TTC549 (cell line): Measurements from ENCODE around the gene NF1.
A peak's percentile ranks its signal among the peaks of the same experiment; 100 is the strongest.

Experiments used
- FAIRE-seq: peaks from 2 replicates; lab custom pipeline; 2012; peaks lifted over from hg19 to GRCh38; lab: Jason Lieb, UNC

Gene NF1

DNA sequence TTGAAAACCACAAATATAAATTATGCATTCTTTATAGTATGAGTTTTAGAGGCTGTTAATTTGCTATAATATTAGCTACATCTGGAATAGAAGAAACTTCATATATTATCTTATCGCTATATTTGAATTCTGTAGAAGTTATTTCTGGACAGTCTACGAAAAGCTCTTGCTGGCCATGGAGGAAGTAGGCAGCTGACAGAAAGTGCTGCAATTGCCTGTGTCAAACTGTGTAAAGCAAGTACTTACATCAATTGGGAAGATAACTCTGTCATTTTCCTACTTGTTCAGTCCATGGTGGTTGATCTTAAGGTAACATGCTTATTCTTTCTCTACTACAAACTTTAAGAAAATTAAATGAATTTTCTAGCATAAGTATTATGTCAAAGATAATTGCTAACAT, 105.5 kb downstream of the NF1 start:
- peak; percentile 34 for FAIRE-seq

- no peak for FAIRE-seq
These were observed 108.2 kb downstream of the NF1 start for GRCh38 chr17:31202968-31203367.

- peak; percentile 74 for FAIRE-seq
These were observed 116.7 kb downstream of the NF1 start for GRCh38 chr17:31211352-31212012.

GRCh38 chr17:31216031-31216751, 121.4 kb downstream of the NF1 start:
- peak; percentile 94 for FAIRE-seq

GRCh38 chr17:31224366-31224765, 129.6 kb downstream of the NF1 start:
- FAIRE-seq = no peak

DNA sequence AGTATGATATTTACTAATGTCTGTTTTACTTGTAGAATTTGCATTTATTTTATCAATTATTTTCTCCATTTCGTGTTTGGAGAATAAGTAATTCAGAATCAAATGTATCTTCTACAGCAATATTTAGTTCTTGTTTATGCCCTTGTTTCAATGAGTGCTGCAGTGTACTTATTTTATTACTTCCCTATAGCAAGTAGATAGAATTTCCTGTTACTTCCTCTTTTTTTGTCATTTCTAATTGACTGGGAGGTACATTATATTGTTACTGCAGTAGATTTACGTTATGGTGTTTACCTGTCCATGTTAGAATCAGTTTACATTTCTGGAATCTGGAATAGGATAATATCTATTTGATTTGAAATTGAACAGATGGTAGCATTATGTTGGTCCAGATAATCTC, 131.1 kb downstream of the NF1 start:
- FAIRE-seq = no peak

- FAIRE-seq = no peak
These were observed 131.6 kb downstream of the NF1 start for GRCh38 chr17:31226373-31226772.

DNA sequence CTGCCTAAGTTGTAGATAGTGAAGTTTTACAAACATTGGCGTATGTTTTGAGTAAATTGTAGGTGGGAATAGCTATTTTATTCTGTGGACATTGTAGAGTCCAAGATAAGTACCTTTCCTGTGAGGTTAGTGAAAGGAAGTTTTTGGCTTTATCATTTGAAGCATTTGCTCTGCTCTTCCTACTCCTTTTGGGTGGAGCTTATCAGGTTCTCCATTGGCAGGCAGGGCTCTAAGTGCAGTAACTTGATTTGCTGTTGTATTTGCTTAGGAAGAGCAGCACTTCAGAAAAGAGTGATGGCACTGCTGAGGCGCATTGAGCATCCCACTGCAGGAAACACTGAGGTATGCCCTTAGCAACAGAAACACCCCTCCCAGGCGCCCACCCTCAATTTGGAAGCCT, 132.2 kb downstream of the NF1 start:
- no peak for FAIRE-seq

DNA sequence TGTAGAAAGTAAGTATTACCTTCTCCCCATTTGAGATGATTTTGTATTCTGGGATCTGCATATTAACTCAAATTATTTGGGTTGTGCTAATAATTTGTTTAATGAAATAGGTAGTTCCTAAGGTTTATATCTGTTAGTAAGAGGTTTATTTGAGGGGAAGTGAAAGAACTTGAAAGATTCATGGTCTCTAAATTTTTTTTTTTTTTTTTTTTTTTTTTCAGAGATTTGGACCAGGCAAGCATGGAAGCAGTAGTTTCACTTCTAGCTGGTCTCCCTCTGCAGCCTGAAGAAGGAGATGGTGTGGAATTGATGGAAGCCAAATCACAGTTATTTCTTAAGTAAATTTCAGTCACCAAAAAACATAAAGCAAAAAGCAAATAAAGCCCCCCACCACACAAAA, 137.1 kb downstream of the NF1 start:
- no peak for FAIRE-seq

GRCh38 chr17:31235110-31235509, 140.3 kb downstream of the NF1 start:
- FAIRE-seq = no peak

GRCh38 chr17:31236137-31236536, 141.4 kb downstream of the NF1 start:
- no peak for FAIRE-seq

DNA sequence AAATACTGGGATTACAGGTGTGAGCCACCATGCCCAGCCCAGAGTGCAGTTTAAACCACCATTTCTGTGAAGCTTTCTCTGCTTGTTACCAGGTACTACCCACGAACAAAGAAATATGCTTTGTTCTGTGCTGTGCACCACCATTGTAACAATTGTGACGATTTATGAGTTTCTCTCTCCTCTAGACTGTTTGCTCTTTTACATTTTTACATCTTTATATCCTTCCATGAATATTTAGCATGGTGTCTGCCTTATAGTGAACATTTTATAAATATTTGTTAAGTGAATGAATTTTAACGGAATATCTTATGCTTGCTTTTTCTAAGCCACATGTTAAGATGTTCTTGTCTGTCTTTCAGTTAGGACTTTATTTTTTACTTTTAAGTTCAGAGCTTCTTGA, 141.9 kb downstream of the NF1 start:
- no peak for FAIRE-seq

- FAIRE-seq = no peak
These were observed 146.3 kb downstream of the NF1 start for GRCh38 chr17:31241116-31241515.

- no peak for FAIRE-seq
These were observed 154.4 kb downstream of the NF1 start for GRCh38 chr17:31248986-31249834.

DNA sequence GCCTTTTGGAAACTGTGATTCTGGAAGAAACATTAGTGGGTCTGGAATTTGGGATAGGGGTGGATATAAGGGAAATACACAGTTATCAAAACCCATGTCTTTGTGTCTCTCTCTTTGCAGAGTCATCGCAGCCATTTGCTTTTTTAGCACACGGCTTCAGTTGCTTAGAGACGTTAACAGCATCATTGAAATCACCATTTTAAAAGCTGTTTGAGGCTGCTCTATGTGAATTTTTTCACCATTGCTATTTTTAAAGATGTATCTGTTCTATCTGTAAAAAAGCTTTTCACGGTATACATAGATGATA, 155.0 kb downstream of the NF1 start:
- FAIRE-seq = no peak

DNA sequence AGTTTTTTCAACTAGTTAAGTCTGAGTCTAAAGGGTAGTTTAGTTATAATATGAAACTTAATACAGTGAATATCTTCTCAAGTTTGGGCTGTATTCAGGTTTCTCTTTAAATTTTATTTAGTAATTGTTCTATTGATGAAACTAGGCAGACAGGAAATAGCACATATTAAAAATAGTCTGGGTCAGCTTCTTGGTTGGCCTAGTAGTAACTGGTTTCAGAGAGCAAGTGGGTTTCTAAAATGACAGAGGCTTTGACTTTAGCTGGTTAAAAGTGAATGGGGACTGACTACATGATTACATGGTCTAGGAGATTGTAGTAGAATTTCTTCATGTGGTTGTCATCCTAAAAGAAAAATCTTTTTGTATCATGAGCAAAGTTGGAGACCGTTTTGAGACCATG, 155.5 kb downstream of the NF1 start:
- no peak for FAIRE-seq

DNA sequence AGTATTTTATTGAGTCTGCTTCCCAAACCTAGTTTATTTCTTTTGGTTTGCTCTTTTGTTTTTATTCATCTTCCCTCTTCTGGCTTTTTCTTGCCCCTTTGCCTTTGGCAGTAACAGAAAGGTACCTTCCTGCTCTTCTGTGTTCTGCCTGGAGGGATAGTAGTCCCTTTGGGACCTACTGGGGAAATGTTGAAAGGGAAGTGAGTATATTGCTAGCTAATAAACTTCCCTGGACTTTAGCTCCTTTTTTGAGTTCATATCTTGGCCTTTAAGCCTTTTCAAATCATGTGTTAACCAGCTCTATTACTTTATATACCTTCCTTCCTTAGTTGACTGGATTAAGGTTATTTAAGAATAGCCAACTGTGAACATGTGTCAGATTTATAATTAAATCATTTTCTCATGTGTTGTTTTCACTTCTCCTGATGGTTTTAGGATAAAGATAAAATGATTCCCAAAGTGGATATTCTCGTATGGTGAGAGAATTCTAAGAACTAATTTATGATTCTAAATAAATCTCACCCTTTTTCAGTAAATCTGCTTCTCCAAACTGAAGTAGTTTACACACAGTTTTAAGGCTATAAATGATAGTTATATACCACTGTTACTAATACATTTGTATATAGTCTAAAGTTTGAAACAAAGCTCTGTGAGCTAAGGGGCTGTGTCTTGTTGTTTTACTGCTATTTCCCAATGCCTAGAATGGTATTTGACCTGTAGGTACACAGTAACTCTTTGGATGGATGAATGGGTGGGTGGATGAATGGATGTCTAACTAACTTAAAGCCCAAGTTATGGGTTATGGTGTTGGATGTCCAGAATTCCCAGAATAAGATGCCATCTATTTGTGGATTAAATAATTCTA, 156.6 kb downstream of the NF1 start:
- FAIRE-seq = no peak

DNA sequence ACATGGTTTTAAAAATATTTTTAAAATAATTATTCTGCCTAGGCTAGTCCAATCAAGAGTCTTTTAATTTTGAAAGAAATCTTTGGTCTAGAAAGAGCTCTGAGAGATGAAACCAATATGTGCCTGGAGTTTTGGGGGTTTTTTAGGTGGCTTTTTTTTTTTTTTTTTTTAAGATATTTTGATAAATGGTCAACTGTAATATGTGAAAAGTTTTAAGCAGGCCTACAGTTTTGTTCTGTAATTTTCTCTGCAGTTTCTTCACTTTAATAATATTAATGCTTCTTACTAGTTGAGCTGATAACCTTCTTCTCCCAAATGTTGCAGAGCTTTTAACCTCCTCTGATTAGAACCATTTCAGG, 157.2 kb downstream of the NF1 start:
- no peak for FAIRE-seq

DNA sequence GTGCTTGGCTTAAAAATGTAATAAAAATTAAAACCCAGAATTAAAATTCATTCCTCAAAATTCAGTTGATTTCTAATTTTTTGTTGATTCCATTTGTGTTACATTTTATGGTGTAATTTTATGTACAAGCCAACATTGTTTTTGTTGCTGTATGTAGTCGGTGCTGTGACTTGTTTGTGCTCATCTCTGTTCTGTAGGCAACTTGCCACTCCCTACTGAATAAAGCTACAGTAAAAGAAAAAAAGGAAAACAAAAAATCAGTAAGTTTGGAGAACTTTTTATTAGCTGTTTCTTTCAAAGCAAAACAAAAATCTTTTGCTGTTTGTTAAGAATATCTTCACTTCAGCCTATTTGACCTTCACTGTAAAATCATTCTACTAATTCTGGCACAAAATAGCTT, 158.0 kb downstream of the NF1 start:
- FAIRE-seq = no peak

DNA sequence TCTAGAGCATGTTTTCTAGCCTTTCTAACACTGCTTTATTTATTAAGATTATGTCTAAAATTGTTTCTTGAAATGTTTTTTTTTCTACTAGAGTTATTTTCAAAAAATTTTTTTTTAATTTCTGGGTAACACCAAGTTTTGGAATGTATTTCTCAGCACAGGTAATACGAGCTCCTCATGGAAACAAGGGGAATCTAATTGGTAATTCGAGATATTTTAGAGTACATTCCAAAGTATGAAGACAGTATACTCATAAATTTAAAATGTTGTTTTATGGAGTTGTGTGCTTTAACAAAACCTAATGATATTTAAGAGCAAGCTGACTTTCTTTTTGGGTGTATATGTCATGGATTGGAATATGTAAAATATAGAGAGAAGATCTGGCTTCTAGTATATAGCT, 159.9 kb downstream of the NF1 start:
- FAIRE-seq = no peak

DNA sequence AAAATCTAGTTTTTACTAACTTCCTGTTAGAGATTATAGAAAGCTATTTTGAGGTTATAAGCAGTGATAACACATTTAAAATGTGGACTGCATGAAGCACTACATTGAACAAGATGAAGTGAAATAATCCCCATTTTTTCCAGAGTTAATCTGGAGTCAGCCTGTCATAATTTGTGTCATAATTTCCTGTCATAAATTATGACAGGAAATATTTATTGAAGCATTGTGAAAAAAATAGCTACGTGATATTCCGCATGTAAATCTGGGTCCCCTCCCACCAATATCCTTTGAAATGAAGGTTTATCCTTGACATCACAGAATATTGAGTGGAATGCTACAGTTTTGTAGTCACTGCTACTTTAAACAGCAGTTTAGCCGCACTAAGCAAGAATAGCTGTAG, 162.2 kb downstream of the NF1 start:
- no peak for FAIRE-seq

DNA sequence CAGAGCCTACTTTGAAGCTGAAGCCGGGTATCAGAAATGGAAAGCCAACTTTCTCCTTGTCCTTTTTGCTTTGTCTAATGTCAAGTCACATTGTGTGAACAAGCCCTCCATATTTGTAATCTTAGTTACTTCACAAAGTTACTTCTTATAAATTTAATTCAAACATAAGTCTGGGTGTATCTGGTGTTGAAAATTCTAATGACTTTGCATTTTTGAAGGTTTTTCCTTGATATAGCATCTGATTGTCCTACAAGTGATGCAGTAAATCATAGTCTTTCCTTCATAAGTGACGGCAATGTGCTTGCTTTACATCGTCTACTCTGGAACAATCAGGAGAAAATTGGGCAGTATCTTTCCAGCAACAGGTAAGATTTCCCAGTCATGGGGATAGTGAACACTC, 165.4 kb downstream of the NF1 start:
- no peak for FAIRE-seq

GRCh38 chr17:31261601-31262000, 166.8 kb downstream of the NF1 start:
- no peak for FAIRE-seq
